ENCODE measurements around the gene PALLD. TPM values are rescaled to one million over a fixed set of nuclear protein-coding genes. Genes with fewer than 3 reads are reported as not detected.
A peak's percentile ranks its signal among the peaks of the same experiment; 100 is the strongest.

PALLD gene
- total RNA-seq, 2 donors from 2014 or later: 705 to 752 TPM

DNA sequence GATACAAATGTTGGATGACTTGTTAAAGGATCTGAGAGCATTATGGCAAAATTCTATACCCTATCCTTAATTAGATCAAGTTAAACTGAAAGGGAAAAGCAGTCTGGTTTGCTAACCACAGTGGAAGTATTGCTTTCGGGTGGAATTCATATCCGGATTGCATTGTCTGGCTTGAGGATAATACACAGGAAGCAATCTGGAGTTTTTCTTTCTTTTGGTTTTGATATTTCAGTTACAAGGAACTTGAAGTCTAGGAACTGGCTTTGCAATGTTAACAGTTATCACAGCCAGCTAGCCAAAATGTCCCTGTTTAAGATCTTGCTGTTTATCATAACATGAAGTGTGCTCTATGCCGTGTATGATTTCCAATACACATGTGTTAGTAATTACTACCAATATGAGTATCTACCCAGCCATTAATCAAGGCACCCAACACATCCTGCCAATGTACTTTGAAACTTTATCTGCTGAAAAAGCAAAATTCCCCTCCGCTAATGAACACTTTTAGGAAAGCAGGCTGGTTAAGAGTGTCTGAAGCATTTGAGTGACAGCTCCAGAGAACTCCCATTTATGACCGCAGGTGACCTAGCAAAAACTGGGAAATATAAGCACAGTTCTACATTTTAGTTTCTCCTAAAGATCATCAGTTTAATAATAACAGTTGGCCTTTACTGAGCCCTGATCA is 146.4 kb downstream of the PALLD start:
- Histone ChIP-seq H3K9me3 (no peaks in the 10 kb centered on the region), H3K27me3 (replicated peaks; ENCODE audit: insufficient read depth) (no peaks in the 10 kb centered on the region), H3K4me3 (peak overlapping the region; percentile 39), H3K4me1 (ENCODE audit: control insufficient read depth in 1 of 2, low read depth in 2 of 2) (peaks cover 0 to 30% of the 10 kb centered on the region in 2 donors), H3K36me3 (no peaks in the 10 kb centered on the region), H3K27ac (peak overlapping the region; percentile 18 to 44)
- TF ChIP-seq, protein P1, sequence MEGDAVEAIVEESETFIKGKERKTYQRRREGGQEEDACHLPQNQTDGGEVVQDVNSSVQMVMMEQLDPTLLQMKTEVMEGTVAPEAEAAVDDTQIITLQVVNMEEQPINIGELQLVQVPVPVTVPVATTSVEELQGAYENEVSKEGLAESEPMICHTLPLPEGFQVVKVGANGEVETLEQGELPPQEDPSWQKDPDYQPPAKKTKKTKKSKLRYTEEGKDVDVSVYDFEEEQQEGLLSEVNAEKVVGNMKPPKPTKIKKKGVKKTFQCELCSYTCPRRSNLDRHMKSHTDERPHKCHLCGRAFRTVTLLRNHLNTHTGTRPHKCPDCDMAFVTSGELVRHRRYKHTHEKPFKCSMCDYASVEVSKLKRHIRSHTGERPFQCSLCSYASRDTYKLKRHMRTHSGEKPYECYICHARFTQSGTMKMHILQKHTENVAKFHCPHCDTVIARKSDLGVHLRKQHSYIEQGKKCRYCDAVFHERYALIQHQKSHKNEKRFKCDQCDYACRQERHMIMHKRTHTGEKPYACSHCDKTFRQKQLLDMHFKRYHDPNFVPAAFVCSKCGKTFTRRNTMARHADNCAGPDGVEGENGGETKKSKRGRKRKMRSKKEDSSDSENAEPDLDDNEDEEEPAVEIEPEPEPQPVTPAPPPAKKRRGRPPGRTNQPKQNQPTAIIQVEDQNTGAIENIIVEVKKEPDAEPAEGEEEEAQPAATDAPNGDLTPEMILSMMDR (IDR thresholded peaks at IDR 0.05): no peak
- DNase-seq (ENCODE audit: low spot score) (no peak), ATAC-seq (ENCODE audit: insufficient number of reproducible peaks, low FRiP score, low read depth) (no peak)

DNA sequence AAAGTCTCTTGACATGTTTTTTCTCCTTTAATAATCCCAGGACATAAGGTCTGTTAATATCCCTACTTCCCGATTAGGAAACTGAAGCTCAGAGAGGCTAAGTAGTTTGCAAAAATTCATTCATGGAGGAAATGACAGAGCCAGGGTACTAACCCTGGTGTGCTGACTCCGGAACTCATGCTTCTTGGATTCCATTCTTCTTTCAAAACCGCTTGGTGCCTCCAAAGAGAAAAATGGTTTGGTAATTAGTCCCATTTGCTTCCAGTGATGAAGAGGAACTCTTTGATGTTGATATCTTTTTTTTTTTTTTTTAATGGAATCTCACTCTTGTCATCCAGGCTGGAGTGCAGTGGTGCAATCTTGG is 146.9 kb downstream of the PALLD start:
- no peaks in the 10 kb centered on the region for H3K27me3 ChIP-seq (replicated peaks; ENCODE audit: insufficient read depth)
- H3K27ac ChIP-seq: peak overlapping the region in 1 of 2 donors; percentile 44
- TF ChIP-seq, protein P1 (IDR thresholded peaks at IDR 0.05): no peak
- H3K4me1 ChIP-seq (ENCODE audit: control insufficient read depth in 1 of 2, low read depth in 2 of 2): peaks cover 0 to 29% of the 10 kb centered on the region in 2 donors
- H3K9me3 ChIP-seq: no peaks in the 10 kb centered on the region
- ATAC-seq (ENCODE audit: insufficient number of reproducible peaks, low FRiP score, low read depth) (no peak), DNase-seq (ENCODE audit: low spot score) (no peak)
- no peaks in the 10 kb centered on the region for H3K36me3 ChIP-seq
- H3K4me3 ChIP-seq: no peak overlapping the region

DNA sequence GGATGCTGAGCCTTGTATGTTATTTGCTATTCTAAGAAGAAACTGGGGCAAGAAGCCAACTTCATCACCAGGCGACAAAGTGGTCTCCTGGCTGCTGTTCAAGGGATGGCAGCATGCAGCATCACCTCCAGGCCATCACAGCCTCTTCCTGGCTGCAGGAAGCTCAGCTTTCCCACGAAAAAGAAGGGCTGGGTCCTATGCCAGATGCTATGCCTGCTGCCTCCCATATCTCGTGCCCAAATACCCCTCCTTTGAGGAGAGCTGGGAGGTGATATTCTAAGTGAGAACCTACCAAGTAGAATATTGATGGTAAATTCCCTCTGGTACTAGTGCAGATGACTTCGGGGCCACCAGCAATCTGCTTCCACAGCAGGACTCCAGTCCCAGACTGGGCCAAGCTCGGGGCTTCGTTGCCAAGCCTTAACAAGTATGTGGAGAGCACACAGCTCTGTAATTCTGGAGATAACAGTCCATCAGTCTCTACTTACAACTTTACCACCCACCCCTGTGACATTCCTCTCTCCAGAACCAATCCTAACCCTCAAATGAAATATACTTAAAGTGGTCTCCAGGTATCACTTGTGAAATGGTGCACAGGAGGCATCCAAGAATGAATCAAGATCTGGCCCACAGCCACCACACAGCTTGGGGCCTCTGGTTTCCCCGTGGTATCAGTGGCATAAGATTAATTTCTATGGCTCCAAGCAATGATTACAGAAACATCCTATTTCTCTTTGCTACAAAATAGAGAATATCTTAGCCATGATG is 149.3 kb downstream of the PALLD start:
- no peak overlapping the region for H3K27ac ChIP-seq
- DNase-seq (ENCODE audit: low spot score) (no peak), ATAC-seq (ENCODE audit: insufficient number of reproducible peaks, low FRiP score, low read depth) (no peak)
- H3K36me3 ChIP-seq: no peaks in the 10 kb centered on the region
- H3K4me3 ChIP-seq: no peak overlapping the region
- H3K4me1 ChIP-seq (ENCODE audit: control insufficient read depth in 1 of 2, low read depth in 2 of 2): peaks cover 0 to 29% of the 10 kb centered on the region in 2 donors
- TF ChIP-seq, protein P1 (IDR thresholded peaks at IDR 0.05): no peak
- H3K9me3 ChIP-seq: no peaks in the 10 kb centered on the region
- no peaks in the 10 kb centered on the region for H3K27me3 ChIP-seq (replicated peaks; ENCODE audit: insufficient read depth)

DNA sequence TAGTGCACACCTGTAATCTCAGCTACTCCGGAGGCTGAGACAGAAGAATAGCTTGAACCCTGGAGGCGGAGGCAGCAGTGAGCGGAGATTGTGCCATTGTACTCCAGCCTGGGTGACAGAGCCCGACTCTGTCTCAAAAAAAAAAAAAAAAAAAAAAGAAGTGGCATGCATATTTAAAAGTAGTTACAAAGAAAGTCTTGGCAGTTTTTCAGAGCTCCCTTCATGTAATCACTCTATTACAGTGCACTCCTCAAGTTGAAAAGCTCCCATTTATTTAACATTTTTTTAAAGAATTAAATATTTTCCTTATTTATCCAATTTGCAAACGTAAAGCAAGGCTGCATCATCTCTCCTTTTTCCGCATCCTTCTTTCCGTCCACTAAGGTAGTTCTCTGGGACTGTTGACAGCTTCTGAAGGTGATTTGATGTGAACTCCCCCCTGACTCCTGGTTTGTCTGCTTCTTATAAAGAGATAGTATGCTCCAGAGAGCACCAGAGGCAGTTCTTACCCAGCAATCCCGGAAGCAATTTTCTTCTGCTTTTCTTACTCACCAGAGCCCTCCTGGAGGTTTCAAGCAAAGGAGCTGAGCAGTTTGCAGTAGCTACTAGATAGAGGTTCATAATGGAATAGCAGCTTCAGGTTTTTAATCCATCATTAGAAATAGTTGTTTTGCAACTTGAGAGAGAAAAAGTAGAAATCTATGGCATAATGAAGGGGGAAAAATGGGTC is 151.0 kb downstream of the PALLD start:
- H3K27me3 ChIP-seq (replicated peaks; ENCODE audit: insufficient read depth): no peaks in the 10 kb centered on the region
- H3K4me3 ChIP-seq: no peak overlapping the region
- TF ChIP-seq, protein P1 (IDR thresholded peaks at IDR 0.05): no peak
- no peaks in the 10 kb centered on the region for H3K9me3 ChIP-seq
- no peak for DNase-seq (ENCODE audit: low spot score)
- ATAC-seq (ENCODE audit: insufficient number of reproducible peaks, low FRiP score, low read depth): no peak
- H3K36me3 ChIP-seq: no peaks in the 10 kb centered on the region
- peaks cover 0 to 25% of the 10 kb centered on the region in 2 donors for H3K4me1 ChIP-seq (ENCODE audit: control insufficient read depth in 1 of 2, low read depth in 2 of 2)
- H3K27ac ChIP-seq: no peak overlapping the region

DNA sequence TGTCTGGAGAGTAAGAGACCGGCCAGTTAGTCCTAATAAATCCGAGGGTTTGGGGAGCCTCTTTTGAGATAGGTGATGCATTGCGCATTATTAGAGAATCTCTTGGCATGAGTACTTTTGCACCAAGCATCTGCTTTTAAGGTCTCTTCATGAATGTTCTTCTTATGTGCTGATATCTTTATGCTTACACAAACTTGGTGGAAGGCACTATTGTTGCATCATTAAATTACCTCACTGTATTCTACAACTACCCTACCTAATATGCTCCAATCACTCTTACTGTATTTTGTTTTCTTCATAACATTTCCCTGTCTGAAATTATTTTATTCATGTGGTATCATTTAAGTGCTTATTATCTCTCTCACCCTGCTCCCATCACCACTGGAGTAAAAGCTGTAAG is 151.6 kb downstream of the PALLD start:
- no peak for ATAC-seq (ENCODE audit: insufficient number of reproducible peaks, low FRiP score, low read depth)
- H3K36me3 ChIP-seq: no peaks in the 10 kb centered on the region
- no peaks in the 10 kb centered on the region for H3K9me3 ChIP-seq
- no peak for DNase-seq (ENCODE audit: low spot score)
- H3K27me3 ChIP-seq (replicated peaks; ENCODE audit: insufficient read depth): no peaks in the 10 kb centered on the region
- H3K4me1 ChIP-seq (ENCODE audit: control insufficient read depth in 1 of 2, low read depth in 2 of 2): peaks cover 0 to 18% of the 10 kb centered on the region in 2 donors
- no peak overlapping the region for H3K4me3 ChIP-seq
- TF ChIP-seq, protein P1 (IDR thresholded peaks at IDR 0.05): no peak
- no peak overlapping the region for H3K27ac ChIP-seq
